DND-41 (cell line): ENCODE results near the gene MRGPRX2.

ENCODE experiments used
- CTCF ChIP-seq: IDR thresholded peaks from 2 replicates; pipeline ENCODE4 v1.5.1; 2012; ENCODE audit warnings: borderline replicate concordance, low read length, moderate library complexity, mild to moderate bottlenecking; ENCODE audit not compliant: poor library complexity, severe bottlenecking; ENCODE audit errors: extremely low read depth
- EZH2 ChIP-seq: IDR thresholded peaks from 3 replicates; pipeline ENCODE4 v1.6.1; 2012; ENCODE audit warnings: borderline replicate concordance, low read depth, mild to moderate bottlenecking, moderate library complexity, low read length, inconsistent platforms; ENCODE audit not compliant: severe bottlenecking

DNA sequence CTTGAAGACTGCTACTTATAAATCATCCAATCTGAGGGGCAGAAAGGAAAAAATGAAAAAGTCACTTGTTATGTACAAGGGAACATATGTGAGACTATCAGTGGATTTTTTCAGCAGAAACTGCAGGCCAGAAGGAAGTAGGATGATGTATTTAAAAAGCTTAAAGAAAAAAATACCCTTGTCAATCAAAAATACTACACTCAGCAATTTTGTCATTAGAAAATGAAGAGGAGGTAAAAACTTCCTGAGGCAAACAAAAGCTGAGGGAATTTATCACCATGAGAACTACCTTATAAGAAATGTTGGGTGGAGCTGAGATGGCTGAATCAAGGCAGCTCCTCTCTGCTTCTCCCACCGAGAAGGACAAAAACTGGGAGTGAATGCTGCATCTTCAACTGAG is 21.1 kb downstream of the MRGPRX2 start:
- TF ChIP-seq CTCF, result no peak
- no peak for TF ChIP-seq EZH2
